CD4-positive, alpha-beta T cell treated with Interleukin-15 for 1 hour (primary cell): ENCODE results near the gene ENDOV.
A peak's percentile ranks its signal among the peaks of the same experiment; 100 is the strongest.

Source experiments
- DNase-seq: peaks from one replicate; pipeline ENCODE4 v3.0.0-alpha.2; 2020

Gene ENDOV

DNA sequence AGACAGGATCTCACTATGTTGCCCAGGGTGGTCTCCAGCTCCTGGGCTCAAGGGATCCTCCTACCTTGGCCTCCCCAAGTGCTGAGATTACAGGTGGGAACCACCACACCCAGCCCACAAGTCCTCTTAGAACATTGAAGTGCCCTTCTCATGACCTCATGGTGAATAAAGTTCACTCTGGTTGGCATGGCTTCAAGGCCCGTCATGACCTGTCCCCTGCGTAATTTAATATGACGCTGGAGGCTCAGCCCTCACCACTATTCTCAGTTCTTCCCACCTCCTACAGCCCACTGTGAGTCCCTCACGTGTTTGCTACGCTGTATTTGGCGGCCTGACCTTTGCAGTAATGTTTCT is 1.9 kb downstream of the ENDOV start:
- DNase-seq, result no peak

DNA sequence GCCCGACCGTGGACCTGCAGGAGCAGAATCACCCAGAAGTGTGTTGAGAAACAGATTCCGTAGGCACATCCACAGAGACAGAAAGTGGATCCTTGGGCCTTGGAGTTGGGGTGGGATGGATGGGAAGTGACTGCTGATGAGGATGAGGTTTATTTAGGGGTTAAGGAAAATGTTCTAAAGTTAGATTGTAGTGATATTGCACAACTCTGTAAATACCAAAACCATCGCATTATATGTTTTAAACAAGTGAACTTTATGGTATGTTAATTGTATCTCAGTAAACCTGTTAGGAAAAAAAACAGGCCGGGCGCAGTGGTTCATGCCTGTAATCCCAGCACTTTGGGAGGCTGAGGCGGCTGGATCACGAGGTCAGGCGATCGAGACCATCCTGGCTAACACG is 3.6 kb downstream of the ENDOV start:
- DNase-seq, result no peak

DNA sequence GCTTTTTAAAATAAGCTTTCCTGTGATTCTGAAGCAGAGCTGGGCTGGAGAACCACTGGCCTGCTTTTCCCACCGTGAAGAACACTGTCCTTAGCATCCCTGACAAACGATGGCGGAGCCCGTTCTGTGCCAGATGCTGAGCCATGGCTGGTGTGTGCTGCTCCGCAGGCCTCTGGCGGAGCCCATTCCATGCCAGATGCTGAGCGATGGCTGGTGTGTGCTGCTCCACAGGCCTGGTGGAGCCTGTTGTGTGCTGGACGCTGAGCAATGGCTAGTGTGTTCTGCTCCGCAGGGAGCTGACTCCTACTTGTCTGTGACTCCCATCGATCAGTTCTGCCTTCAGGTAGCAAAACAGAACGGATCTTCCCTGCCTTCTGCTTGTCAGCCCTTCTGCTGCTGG is 4.3 kb downstream of the ENDOV start:
- DNase-seq, result no peak

DNA sequence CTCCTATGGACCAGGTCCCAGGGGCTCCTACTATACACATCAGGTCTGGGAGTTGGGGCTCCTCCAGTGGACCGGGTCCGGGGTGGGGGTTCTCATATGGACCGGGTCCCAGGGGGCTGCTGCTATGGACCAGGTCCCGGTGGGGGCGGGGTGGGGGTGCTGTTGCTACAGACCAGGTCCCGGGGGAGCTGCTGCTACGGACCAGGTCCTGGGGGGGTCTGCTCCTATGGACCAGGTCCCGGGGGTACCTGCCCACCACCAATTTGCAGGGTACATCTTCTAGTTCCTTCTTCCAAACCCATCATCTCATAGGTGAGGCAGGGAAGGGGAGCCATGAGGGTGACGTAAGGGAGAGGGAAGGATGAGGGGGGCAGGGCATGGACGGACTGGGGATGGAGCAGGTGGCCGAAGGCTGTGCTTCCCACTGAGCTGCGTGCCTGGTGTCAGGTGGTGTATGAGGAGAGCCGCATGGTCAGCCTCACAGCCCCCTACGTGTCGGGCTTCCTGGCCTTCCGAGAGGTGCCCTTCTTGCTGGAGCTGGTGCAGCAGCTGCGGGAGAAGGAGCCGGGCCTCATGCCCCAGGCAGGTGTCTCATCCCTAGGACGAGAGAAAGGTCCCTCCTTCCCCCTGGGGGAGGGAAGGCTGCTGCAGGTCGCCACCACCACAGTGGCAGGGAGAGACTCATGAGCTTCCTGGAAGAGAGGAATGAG is 6.6 kb downstream of the ENDOV start:
- DNase-seq, result no peak

DNA sequence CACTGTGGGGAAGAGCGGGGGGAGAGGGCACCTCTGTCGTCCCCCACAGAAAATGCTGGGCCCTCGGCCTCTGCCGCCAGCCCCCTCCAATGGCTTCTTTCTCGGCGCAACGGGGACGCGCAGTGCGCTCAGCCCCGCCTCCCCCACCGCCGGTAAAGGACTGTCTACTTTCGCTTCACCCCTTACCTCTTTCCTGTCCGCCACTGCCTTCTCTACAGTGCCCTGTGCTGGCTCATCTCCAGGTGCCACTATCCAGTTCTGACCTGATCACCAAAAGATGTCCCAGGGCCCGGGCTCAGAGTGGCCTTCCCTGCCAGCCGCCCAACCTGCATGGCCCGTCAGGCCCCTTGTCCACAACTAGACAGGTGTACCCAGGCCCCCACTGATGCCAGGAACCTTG is 7.3 kb downstream of the ENDOV start:
- no peak for DNase-seq

DNA sequence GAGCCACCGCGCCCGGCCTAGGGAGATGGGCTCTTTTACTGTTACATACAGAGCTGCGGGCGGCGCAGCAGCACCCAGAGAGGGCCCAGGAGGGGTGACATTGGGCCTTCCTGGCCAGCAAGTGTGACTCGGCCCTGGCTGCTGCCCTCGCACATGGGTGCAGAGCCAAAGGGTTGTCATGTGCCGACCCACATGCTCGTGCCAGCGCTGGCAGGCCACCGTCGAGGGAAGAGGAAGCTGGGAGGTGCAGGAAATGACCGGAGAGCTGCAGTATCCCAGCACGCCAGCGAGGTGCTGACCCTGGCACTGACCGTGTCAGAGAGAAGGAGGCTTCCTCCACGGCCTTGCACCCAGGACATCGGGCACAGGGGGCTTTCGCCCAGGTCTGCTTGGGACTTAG is 8.0 kb downstream of the ENDOV start:
- no peak for DNase-seq

DNA sequence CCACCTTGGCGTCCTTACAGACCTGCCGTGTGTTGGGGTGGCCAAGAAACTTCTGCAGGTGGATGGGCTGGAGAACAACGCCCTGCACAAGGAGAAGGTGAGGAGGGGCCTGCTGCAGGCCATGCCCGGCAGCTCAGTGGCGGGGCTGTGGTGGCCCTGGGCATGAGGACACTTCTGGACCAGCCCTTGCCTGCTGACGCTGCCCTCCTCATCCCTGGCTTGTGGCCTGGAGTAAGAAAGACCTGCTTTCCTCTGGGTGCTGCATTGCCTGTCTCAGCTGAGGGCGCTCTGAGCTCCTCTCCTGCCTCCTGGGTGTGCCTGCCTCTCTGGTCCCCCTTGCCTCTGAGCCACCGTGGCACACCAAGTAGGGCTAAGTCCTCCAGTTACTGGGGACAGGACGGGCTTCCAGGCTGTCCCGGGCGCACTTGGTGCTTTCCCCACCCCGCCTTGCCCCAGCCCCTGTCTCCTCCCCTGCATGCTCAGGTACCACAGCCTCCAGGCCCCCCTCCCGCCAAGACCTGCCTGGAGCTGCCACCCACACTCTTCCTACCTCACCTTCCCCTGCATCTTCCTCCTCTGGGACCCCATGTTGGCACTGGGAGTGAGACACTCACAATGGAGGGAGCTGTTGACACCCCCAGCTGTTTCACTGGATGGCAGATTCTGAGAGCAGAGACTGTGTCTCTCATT is 8.7 kb downstream of the ENDOV start:
- no peak for DNase-seq

DNA sequence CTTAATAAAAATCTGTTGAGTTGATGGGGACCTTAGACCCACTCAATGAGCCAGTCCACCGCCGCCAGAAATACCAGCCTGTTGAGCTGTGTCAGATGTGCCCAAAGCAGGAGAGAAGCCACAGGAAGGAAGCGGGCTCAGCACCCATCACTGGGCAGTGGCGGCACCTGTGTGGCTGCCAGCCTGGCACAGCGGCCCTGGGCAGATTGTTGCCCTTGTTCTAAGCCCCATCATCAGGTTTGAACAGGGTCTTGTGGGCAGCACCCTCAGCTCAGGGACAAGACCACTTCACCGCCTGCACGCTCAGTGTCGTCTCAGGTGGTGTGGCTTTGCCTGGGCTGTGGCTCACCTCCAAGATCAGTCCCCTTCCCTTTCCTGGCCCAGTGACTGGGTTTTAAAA is 9.3 kb downstream of the ENDOV start:
- no peak for DNase-seq

DNA sequence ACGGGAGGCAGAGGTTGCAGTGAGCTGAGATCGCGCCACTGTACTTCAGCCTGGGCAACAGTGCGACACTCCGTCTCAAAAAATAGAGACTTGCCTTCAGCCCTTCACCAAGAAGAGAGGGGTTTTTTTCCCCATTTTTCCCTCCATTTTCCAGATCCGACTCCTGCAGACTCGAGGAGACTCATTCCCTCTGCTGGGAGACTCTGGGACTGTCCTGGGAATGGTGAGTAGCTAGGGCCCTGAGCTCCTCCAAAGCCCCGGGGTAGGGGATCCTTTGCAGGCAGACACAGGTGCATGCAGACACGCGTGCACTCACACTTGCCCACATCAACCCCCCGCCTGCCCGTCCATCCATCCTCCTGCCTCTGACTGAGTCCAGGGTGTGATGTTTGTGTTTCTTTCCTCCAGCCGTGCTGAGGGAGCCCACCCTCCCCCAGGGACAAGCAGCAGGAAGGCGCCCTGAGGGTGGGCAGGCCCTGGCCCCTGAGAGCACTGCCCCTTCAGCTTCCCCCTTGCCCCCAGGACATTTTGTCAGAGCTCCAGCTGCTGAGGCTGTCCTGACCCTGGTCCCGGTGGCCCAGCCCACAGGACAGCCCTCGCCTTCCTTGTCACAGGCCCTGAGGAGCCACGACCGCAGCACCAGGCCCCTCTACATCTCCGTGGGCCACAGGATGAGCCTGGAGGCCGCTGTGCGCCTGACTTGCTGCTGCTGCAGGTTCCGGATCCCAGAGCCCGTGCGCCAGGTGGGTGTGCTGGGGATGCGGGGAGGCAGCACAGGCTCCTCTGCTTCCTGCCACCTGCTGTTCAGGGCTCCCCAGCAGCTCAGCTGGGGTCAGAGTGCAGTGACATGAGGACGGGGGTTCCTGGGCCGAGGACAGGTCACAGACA is 10.2 kb downstream of the ENDOV start:
- no peak for DNase-seq

DNA sequence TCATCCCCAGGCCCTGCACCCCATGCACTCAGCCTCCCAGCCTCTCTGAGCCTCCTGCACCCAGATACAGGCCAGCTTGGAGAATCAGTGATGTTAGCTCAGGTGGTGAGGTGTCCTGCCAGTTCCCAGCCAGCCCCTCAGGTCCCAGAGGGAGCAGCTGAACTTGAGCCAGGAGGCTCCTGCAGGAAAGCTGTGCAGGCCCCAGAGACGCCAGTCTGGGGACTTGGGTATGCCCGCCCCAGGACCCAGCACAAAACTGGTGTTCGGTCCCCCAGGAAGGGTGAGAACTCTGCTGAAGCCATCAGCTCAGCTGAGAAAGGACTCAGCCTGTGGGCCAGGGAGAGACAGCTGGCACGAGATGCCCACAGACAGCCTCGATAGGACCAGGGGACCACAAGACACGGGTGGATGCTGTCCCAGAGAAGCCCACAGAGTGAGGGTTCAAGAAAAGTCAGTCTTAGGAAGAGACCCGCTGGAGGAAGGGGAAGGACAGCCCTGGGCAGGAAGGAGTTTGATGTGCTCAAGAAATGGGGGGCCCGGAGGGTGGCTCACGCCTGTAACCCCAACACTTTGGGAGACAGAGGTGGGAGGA is 11.0 kb downstream of the ENDOV start:
- no peak for DNase-seq

DNA sequence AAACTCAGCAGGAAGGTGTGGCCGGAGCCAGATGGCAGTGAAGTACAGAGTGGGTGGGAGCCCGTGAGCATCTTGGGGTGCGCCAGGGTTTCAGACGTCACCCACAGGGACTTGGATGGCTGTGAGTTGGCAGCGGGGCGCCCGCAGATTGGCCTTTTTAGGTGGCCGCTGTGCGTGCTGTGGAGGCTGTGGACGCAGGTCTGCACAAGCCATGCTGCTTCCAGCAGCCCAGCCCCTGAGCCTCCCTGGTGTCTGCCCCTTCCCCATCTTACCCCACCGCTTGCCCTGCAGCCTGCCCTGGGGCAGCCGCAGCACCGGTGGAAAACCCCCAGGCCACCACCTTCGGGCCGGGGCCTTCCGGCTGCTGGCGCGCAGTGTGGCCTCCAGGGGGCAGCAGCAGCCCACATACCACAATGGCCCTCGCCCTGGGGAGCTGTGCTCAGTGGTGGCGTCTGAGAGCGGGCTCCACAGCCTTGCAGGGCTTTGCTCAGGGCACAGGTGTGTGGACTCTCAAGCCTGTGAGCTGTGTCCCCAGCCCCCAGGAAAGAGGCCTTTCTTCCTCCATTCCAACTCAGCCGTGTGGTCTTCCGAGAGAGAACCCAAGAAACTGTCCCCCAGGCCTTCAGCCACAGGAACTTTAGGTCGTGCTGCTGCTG is 11.8 kb downstream of the ENDOV start:
- peak; percentile 84 for DNase-seq

DNA sequence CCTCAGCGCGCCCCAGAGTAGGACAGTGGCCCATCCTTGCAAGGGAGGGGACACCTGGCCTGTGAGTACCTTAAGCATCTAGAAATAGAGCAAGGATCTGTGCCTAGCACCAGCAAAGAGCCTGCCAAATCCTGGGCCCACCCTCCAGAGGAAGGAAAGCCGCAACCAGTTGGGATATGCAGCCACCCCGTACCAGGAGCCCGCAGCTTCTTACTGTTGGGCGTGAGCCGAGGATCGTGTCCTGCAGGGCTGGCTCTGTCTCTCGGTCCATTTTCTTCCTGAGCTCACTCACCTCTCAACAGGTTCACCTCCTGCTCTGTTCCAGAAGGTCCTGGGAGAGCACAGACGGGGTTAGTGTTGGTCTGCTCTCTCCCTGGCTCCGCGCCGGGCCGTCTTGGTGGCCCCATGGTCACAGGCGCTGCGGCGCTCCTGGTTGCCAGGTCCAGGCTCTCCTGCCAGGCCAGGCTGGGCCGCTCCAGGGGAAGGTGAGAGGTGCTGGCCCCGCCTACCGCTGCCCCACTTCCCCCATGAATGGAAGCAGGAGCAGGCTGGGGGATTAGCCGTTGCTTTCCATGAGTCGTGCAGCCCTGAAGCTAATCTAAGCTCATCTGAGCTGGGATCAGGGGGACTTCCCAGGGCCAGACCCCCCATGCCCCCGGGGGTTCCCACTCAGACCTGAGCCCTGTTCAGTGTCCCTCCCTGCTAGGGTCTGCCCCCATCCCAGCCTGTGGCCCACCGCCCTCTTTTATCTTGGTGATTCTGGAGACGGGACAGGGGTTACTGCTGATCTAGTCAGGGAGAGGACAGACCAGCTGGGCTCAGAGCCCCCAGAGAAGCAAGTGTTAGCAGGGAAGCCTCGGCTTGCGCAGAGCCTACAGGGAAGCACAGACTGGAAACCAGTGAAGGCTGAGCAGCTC is 12.7 kb downstream of the ENDOV start:
- DNase-seq, result no peak

DNA sequence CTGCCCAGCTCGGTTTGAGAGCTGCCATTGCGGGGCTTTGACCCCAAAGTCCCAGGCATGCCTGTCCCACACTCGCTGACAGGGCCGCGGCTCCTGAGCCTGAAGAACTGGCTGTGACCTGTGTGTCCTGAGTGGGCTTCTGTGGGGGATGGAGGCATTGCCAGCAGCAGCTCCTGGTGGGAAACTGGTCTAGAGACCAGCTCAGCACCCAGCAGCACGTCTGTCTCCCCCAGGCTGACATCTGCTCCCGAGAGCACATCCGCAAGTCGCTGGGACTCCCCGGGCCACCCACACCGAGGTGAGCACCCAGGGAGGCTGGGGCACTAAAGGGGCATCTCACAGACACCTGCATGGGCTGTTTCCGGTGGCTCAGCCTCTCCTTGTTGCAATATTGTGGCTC is 13.4 kb downstream of the ENDOV start:
- no peak for DNase-seq

DNA sequence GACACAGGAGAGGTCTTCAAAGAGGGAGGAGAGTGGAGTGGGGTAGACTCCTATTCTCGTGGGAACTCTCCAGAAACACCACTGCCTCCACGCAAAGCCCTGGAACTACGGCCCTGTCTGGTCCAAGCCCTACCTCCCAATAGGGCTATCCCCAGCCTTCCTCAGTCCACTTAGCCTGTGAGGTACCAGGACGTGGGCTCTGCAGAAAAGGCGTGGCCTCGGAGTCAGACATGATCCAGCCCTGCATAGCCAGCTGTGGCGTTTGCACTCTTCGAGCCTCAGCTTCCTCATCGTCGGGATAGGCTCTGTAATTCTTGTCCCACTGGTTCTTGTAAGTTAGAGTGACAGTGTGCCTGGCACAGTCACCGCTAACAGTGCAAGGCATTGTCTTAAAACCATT is 13.8 kb downstream of the ENDOV start:
- DNase-seq, result no peak

DNA sequence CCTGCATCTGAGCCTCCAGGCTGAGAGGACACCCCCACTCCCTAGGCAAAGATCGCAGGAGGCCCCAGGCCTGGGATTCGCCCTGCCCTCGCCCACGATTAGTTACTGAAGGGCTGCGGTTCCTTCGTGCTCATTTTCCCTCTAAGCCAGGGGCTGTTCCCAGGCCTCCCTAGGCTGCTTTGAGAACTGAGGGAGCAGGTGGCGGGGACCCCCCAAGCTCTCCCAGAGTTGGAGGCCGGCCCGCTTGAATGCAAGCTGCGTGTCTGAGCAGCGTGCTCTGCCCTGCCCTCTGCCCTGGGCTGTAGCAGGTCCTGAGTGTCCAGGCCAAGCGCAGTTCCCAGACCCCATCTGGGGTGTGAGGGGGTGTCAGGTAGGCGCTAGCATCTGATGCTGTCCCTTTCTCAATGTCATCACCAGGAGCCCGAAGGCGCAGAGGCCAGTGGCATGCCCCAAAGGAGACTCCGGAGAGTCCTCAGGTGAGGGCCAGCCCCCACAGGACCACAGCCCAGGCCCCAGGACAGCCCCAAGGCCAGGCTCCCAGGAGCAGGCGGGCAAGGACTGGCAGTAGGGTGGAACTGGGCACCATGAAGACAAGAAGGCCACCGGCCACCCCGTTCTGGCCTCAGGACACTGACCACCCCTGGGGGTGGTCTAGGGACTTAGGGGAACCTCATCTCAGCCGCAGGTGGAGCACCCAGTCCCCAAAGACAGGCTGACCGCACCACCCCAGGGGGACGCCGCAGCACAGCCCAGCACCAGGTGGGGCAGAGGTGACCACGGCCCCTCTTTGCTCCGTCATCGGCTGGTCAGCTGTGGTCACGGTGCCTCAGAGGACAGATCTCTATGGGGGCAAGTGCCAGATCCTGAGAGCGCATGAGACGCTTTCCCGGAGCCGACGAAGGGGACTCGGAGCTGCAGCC is 14.6 kb downstream of the ENDOV start:
- no peak for DNase-seq

DNA sequence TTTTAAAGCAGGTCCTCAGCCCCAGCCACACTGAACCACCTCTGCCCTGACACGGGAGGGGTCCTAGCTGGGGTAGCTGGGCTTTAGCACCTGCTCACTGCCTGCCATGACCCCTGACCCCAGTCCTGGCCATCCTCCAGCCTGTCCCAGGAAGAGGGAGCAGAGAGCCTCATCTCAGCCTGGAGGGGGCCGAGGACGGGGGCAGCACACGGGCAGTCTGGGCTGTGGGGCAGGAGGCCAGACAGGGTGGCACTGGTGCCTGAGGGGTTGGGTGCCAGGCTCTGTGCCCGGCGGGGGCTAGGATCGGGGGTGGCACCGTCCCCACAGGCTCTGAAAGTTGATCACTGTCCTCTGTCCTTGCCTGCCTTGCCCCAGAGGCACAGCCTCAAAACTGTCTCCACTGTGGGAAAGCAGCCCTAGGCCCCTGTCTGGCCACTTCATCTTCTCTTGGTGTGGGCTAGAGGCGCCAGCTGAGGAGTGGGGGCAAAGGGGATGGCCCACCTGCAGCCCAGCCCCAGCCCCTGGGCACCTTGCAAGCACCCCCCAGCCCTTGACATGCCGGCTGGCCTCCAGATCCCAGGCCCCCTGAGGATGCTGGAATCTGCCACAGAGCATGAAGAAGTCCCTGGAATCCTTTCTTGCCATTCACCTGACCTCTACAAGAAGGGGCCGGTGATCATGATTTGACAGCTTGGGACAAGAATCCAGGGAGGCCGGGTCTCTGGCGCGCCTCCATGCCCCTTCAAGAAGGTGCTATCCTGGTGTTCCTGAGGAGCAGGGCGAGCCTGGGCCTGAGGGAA is 15.7 kb downstream of the ENDOV start:
- no peak for DNase-seq

DNA sequence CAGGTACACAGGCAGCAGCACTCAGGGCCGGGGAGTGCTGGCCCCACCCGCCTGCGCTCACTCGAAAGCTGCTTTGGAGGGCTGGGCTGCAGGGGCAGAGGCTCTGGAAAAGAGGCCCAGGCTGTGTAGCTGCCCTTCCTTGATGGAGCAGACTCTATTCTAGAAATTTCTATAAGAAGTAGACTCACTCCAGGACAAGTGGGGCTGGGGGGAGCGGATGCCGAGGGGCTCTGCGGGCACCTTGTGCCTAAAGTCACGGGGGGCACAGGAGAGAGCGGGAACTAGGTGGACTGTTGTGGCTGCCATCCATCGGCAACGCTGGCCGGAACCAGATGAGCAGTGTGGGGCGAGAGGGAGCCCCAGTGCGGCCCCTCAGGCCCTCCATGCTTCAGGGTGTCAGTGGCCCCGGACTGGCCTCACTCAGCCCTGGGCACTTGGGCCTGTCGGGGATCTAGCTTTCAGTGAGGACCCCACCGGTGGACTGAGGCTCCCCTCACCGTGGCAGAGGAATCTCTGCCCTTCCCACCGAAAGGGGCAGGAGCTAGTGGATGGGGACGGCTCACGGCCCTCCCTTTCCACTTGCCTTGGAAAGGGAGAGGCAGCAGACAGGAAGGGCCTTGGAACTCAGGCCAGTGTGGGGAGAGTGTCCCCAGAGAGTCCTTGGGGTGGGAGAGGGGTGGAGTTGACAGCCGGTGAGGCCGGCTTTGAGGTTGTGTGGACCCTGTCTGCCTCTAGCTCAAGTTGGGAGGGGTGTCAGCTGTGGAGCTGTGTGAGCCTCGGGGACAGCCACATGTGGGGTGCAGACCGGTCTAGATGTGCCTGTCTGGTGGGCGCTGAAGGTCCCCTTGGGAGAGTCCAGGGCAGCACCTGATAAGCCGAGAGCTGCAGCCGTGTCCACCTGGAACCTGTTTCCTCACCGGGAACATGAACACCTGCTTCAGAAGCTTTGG is 16.6 kb downstream of the ENDOV start:
- DNase-seq, result no peak

DNA sequence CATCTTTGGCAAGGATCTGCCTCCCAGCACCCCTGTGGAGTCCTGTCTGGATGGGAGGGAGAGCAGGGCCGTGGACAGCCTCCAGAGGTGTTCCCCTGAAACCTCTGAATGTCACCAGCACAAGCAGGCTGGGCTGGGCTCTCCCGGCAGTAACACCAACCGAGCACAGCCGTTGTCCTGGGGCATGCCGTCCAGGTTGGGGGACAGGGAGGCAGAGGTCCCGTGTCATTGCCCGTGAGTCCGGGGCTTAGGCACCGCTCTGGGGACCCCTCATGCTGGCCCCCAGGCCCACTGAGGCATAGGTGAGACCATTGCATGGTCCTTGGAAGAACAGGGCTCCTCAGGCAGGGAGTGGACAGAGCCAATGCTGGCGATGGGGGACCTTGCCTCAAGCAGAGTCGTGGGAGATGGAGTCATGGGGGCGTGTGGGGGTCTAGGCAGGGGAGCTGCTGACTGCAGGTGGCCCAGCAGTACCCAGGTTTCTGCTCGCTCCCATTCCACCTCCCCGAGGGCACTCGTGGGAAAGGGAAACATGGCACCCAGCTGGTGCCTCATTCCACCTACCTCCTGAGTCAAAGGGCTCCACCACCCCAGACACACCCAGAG is 17.5 kb downstream of the ENDOV start:
- DNase-seq, result no peak
